KMS-11 (cell line): Measurements from ENCODE around the gene HSPA8.

Experiments
- H2AFZ ChIP-seq: fragments of 200-600 bp; sonication (generic); 2 replicates; pipeline ENCODE4 v1.6.1; 2016; ENCODE audit warnings: antibody characterized with exemption, mixed run types, low read depth
- H3K27ac ChIP-seq: fragments of 200-600 bp; sonication (generic); 2 replicates; pipeline ENCODE4 v1.6.1; 2016; ENCODE audit warnings: mild to moderate bottlenecking, mixed run types
- H3K27me3 ChIP-seq: fragments of 200-600 bp; sonication (generic); 2 replicates; pipeline ENCODE4 v1.6.1; 2017; ENCODE audit warnings: mild to moderate bottlenecking, low read depth, mixed run types, moderate library complexity; ENCODE audit not compliant: insufficient read depth
- H3K36me3 ChIP-seq: fragments of 200-600 bp; sonication (generic); 2 replicates; pipeline ENCODE4 v1.6.1; 2017; ENCODE audit warnings: mild to moderate bottlenecking, mixed run types; ENCODE audit not compliant: insufficient read depth
- H3K4me1 ChIP-seq: fragments of 200-600 bp; sonication (generic); 2 replicates; pipeline ENCODE4 v1.6.1; 2016; ENCODE audit warnings: mild to moderate bottlenecking, low read depth, mixed run types; ENCODE audit not compliant: poor library complexity, severe bottlenecking
- H3K4me2 ChIP-seq: fragments of 200-600 bp; sonication (generic); 2 replicates; pipeline ENCODE4 v1.7.0; 2016; ENCODE audit warnings: mild to moderate bottlenecking, mixed run types
- H3K4me3 ChIP-seq: fragments of 200-600 bp; sonication (generic); IDR thresholded peaks from 2 replicates; pipeline ENCODE4 v1.6.1; 2017; ENCODE audit warnings: low read depth, low read length, mixed read lengths; ENCODE audit not compliant: insufficient read depth
- H3K79me2 ChIP-seq: fragments of 200-600 bp; sonication (generic); 2 replicates; pipeline ENCODE4 v1.6.1; 2016; ENCODE audit warnings: low read depth, mixed run types; ENCODE audit not compliant: insufficient read depth
- H3K9ac ChIP-seq: fragments of 200-600 bp; sonication (generic); 2 replicates; pipeline ENCODE4 v1.6.1; 2016; ENCODE audit warnings: mild to moderate bottlenecking, mixed run types
- H4K20me1 ChIP-seq: fragments of 200-600 bp; sonication (generic); 2 replicates; pipeline ENCODE4 v1.6.1; 2016; ENCODE audit warnings: mild to moderate bottlenecking, mixed run types; ENCODE audit not compliant: insufficient read depth
- CTCF ChIP-seq: fragments of 200-600 bp; sonication (generic); conservative IDR thresholded peaks from 2 replicates; pipeline ENCODE4 v1.6.1; 2017; ENCODE audit warnings: low read depth, mild to moderate bottlenecking, antibody characterized with exemption, low read length, moderate library complexity, mixed read lengths

Gene HSPA8

GRCh38 chr11:123104697-123105096, 42.8 kb upstream of the HSPA8 start:
- H3K4me2 ChIP-seq, result no peak overlapping the region
- no peak overlapping the region for H2AFZ ChIP-seq
- TF ChIP-seq CTCF, result no peak
- H3K4me1 ChIP-seq, result peaks cover 8% of the 10 kb centered on the region
- no peak overlapping the region for H3K4me3 ChIP-seq
- no peaks in the 10 kb centered on the region for H3K36me3 ChIP-seq
- no peak overlapping the region for H3K9ac ChIP-seq
- H4K20me1 ChIP-seq, result no peaks in the 10 kb centered on the region
- H3K27me3 ChIP-seq, result no peaks in the 10 kb centered on the region
- no peaks in the 10 kb centered on the region for H3K79me2 ChIP-seq
- H3K27ac ChIP-seq, result no peak overlapping the region

GRCh38 chr11:123103326-123103980, 41.5 kb upstream of the HSPA8 start:
- Histone ChIP-seq H3K36me3 (no peaks in the 10 kb centered on the region), H2AFZ (0 out of 2 replicates have a peak overlapping the region, but pooled peaks have one; percentile 7), H3K27ac (no peak overlapping the region), H3K4me1 (peaks cover 8% of the 10 kb centered on the region), H3K4me2 (no peak overlapping the region), H3K27me3 (no peaks in the 10 kb centered on the region), H3K79me2 (no peaks in the 10 kb centered on the region), H4K20me1 (no peaks in the 10 kb centered on the region), H3K4me3 (no peak overlapping the region), H3K9ac (no peak overlapping the region)
- TF ChIP-seq CTCF, result peak; percentile 65

GRCh38 chr11:123100379-123101085, 38.6 kb upstream of the HSPA8 start:
- Histone ChIP-seq H2AFZ (no peak overlapping the region), H4K20me1 (no peaks in the 10 kb centered on the region), H3K79me2 (no peaks in the 10 kb centered on the region), H3K36me3 (no peaks in the 10 kb centered on the region), H3K4me3 (no peak overlapping the region), H3K4me2 (no peak overlapping the region), H3K27ac (no peak overlapping the region), H3K9ac (no peak overlapping the region), H3K27me3 (no peaks in the 10 kb centered on the region), H3K4me1 (peaks cover 8% of the 10 kb centered on the region)
- TF ChIP-seq CTCF, result no peak

- Histone ChIP-seq H3K27me3 (no peaks in the 10 kb centered on the region), H3K4me3 (no peak overlapping the region), H4K20me1 (no peaks in the 10 kb centered on the region), H3K4me1 (peaks cover 8% of the 10 kb centered on the region), H3K4me2 (no peak overlapping the region), H3K79me2 (no peaks in the 10 kb centered on the region), H3K27ac (no peak overlapping the region), H2AFZ (no peak overlapping the region), H3K36me3 (no peaks in the 10 kb centered on the region), H3K9ac (no peak overlapping the region)
- TF ChIP-seq CTCF, result no peak
Measured at GRCh38 chr11:123098990-123099389, 37.1 kb upstream of the HSPA8 start.
